CD4-positive, alpha-beta T cell treated with Interleukin-17A for 4 hours (primary cell): ENCODE measurements around the gene MPND.
A peak's percentile ranks its signal among the peaks of the same experiment; 100 is the strongest.

Source experiments
- DNase-seq: peaks from one replicate; pipeline ENCODE4 v3.0.0-alpha.2; 2020; ENCODE audit warnings: mixed read lengths

MPND gene

DNA sequence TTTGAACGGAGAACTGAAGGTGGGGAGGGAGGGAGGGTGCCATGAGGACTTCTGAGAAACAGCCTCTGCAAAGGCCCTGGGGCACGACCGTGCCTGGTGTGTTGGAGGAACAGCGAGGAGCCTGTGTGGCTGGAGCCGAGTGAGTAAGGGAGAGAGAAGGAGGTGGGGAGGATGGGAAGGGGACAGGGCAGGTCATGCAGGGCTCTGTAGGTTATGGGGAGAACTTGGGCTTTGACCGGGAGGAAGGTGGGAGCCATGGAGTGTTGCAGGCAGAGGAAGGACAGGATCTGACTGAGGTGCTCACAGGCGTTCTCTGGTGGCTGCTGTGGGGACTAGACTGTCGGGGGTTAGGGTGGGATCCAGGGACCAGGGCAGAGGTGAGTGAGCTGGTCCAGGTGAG lies 6.7 kb downstream of the MPND start:
- DNase-seq = no peak

DNA sequence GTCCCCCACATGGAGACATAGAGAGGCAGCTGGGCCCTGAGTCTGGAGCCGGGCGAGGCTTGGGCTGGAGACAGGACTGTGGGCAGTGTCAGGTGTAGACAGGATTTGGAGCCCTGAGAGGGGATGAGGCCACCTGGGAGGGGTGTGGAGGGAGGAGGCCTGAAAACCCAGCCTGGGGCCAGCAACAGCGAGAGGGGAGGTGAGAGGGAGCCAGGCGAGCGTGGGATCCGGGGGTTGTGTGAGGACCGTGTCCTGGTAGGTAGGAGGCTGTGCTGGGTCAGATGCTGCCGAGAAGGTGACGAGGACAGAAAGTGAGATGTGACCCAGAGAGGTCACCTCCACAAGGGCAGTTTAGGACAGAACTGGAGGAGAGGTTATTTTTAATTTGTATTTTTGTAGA lies 7.4 kb downstream of the MPND start:
- no peak for DNase-seq

DNA sequence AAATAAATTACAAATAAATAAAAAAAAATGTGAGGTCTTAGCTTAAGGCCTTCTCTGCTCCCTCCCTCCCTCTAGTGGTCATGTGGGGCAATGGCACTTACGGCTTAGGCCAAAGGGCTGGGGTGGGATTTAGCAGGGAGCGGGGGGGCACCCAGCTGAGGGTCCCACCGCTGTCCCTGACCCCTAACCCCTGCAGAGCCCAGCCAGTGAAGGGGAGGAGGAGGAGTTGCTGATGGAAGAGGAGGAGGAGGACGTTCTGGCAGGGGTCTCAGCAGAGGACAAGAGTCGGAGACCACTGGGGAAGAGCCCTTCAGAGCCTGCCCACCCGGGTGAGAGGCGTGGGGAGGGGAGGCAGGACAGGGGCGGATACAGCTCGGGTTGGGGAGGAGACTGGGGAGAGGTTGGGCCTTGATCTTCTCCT lies 9.3 kb downstream of the MPND start:
- DNase-seq = peak; percentile 69

DNA sequence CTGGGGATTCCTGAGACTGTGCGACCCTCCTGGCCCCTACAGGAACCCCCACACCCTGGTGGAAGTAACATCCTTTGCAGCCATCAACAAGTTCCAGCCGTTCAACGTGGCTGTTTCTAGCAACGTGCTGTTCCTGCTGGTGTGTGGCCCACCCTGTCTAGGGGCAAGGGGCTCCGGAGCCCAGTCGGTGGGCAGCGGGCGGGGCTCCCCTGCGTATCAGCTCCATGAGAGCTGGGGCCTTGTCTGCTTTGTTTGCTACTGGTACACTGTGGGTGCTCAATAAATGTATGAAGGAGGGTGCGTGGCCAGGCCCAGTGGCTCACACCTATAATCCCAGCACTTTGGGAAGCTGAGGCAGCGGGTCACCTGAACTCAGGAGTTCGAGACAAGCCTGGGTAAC lies 10.9 kb downstream of the MPND start:
- no peak for DNase-seq

DNA sequence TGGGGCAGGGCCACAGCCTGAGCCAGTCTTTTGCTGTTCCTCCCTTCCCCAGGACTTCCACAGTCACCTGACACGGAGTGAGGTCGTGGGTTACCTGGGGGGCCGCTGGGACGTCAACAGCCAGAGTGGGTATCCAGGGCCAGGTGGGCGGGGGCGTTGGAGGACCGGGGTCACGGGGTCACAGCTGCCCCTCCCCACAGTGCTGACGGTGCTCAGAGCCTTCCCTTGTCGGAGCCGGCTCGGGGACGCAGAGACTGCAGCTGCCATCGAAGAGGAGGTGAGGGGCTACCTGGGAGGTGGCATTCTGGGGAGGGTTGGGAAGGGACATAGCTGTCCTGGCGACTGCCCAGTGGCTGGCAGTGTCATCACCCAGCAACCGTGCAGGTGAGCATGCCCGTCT lies 11.5 kb downstream of the MPND start:
- DNase-seq = no peak

DNA sequence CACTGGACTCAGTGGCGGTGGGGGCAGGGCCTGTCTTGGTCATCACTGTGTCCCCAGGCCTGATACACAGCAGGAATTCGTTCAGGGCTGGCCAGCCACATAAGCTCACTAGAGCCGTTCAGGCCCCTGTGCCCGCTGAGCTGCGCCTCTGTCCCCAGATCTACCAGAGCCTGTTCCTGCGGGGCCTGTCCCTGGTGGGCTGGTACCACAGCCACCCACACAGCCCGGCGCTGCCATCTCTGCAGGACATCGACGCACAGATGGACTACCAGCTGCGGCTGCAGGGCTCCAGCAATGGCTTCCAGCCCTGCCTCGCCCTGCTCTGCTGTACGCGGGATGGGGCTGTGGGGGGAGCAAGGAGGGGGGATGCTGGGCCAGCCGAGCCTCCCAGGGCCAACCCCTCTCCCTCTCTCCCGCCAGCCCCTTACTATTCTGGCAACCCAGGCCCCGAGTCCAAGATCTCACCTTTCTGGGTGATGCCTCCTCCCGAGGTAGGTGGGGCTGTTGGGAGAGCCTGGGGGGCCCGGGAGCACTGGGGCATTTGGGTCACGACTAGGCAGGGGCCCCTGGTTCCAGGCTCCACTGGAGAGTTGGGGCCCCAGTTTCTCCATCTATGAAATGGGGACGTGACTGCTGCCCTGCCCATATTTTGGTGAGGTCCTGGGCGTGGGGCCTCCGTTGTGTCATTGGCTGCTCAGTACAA lies 13.9 kb downstream of the MPND start:
- DNase-seq = no peak

DNA sequence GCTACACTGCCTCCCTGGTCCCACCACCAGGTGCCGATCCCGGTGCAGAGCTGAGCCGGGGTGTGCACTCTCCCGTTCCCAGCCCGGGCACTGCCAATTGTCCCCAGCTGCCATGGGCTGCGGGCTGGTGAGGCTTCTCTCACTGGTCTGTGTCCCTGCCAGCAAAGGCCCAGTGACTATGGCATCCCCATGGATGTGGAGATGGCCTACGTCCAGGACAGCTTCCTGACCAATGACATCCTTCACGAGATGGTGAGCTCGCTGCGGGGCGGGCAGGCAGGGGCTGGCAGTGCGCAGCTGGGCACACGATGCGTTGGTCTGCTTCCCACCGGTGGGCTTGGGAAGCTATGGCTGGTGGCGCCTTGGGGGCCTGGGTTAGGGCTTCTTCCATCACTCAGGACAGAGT lies 14.6 kb downstream of the MPND start:
- DNase-seq = no peak

DNA sequence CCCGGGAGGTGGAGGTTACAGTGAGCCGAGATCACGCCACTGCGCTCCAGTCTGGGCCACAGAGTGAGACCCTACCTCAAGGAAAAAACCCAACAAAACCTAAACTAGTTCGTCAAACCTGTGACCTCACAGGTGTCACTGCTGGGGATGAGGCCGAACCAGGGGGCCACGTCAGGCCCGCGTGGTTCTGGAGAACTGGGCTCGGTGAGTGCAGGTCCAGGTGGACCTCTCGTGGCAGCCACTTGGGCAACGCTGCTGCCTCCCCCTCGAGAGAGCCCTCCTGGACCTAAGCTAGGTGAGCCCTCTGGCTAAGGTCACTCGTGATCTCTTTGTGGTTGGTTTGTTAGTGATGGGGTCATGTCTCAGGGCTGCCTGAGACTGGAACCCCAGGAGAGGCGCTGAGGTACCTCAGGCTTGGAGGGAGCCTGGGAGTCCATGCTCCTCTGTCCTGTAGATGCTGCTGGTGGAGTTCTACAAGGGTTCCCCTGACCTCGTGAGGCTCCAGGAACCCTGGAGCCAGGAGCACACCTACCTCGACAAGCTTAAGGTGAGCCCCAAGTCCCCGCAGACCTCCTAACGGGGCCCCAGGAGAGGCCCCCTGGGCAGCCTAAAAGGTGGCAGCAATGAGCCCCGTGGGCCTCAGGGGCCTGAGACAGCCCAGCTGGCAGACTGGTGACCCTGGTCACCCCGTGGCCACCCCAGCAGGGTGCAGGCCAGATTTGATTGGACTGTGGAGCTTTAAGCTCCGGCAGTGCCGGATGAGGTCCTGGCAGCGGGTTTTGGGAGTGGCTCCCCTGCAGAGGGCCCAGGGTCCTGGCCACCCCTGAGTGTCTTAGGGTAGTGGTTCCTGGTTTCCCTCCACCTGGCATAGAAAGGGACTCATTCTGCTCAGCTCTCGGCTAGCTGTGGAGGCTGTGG lies 15.6 kb downstream of the MPND start:
- no peak for DNase-seq

DNA sequence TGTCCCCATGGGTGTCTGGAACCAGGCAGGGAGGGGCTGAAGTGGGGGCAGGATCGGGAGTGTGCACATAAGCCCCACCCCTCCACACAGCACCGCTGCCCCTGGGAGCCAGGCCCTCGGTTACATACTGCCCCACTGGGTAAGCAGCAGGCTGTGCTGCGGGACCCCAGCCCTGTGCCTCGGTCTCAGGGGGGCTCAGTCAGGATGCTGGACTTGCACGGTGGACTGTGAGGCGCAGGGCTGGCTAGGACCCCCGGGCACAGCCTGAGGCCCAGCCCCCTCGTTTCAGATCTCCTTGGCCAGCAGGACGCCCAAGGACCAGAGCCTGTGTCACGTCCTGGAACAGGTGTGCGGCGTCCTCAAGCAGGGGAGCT lies 16.3 kb downstream of the MPND start:
- no peak for DNase-seq

DNA sequence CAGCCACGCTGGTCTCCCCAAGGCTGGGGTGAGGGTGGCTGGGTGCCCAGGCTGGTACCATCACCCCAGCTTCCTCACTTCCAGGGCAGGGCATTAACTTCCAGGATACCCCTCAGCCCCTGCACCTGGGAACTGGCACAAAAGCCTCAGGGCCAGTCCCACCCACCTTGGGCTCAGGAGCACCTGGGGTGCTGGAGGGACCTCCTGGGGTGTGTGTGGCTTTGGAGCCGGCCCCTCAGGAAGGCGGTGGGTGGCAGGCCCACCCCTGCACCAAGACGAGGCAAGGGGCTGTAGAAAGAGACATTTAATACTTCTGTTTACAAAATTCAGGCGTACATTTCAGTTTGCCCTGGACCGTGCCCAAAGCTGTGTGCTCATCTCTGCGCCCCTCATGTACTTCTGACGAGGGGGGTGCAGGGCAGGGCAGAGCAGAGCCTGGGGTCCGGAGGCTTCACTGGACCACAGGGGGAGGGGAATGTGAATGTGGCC lies 16.8 kb downstream of the MPND start:
- no peak for DNase-seq

DNA sequence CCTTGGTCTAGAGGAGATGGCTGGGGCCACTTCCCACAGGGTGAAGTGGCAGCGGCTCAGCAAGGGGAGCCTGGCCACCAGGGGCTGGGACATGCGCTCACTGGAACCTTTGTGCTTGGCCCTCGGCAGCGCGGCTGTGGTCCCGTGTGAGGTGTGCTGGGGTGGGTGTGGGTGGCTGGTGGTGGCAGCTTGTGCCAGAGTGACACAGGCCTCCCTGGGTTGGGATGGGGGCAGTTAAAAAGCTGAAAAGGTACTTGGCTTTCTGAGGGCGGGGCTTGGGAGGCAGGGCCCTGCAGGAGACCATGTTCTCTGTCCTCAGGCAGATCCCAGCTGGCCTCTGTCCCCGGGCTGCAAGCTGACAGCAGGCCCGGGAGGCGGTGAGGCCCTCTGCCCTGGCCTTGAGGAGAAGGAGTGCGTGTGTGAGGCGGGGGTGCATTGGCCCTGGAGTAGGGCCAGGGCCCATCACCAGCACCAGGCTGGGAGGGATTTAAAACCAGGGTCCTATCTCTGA lies 17.3 kb downstream of the MPND start:
- DNase-seq = no peak

DNA sequence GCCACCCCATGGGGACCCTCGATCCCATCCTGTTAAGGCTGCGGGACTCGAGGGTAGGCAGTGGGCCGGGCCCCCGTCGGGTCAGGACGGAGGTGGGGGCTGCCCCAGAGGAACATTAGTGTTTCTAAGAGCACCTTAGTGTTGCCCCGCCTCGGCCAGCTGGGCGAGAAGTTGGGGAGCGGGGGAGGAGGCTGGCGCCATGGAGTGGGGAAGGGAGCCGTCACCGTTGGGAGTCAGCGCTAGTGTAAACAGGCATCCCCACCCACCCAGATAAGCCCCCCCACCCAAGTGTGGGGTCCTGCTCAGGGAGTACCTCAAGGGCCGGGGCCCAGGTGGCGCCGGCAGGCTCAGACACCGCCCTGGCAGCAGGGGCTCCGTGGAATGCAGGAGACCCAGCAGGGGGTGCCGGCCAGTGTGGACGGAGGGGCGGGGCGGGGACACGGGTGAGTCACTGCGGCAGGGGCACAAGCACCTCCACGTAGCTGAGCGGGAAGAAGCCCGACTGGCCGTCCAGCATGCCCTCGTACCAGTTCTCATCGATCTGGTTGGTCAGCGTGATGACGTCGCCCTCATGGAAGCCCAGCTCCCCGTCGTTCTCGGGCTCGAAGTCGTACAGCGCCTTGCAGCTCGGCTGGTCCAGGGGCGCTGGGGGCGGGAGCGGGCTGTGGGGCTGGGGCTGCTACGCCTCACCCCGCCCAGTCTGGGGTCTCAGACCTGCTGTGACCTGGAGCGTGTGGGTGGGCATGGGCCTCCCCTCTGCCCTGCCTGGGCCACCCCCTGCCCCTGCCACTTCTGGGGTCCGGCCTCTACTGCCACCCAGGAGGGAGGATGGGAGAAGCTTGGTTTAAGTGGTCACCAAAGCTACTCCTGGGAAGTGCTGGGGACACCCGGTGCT lies 18.0 kb downstream of the MPND start:
- DNase-seq = no peak

DNA sequence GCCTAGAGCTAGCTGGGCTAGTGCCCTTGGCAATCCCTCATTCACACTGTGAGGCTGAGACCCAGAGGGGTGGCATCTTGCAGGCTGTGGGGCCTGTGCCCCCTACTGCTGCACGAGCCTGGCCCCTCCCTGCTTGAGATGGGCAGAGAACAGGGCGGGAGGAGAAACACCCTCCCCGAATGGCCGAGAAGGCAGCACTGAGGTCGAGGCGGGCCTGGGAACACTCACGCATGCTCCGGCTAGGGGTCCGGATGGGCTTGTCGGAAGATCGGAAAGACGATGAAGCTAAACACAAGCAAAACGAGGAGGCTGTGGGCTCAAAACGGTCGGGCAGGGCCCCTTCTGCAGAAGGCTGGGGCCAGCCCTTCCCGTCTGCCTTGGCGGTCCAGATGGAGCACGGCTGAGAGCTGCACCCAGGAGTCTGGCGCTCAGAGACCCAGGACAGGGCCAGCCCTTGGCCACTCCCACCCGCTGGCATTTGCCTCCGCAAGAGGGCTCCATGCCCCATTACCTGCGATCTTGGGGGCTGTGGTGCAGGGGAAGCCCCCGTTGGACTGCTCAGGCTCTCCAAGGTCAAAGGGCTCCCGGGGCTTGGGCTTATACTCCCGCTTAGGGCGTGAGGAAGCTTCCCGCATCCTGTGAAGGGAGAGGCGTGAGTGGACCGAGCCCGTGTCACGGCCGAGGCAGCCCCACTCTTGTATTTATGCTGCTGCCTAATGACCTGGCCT lies 18.9 kb downstream of the MPND start:
- no peak for DNase-seq

DNA sequence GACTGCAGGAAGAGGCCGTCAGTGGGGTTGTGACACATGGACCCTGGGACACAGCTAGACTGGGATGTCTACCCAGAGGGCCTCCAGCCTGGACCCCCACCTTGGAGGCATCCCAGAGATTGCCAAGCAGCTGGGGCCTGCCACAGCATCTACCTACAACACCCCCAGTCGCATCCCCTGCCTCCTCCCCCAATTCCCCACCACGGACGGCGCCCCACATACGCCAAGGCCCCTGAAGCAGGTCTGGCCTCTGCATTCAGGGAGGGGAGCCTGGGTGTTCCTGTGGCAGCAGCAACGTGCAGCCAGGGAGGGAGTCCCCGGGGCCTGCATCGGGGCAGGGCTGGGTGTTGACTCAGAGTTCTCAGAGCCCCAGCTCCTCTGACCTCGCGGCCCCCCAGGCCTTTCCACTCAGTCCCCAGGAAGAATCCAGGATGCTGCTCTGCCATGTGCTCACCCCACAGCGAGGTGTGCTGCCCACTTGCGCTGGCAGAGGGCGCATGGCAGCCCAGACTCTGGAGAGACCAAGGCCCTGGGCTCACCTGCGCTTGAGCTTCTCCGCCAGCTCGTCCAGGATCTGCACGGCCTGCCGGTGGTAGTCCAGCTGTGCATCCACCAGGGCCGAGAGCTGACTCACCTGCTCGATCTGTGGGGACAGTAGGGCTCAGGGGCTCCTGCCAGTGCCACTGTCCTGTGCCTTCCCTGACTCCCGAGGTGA lies 19.6 kb downstream of the MPND start:
- DNase-seq = no peak

DNA sequence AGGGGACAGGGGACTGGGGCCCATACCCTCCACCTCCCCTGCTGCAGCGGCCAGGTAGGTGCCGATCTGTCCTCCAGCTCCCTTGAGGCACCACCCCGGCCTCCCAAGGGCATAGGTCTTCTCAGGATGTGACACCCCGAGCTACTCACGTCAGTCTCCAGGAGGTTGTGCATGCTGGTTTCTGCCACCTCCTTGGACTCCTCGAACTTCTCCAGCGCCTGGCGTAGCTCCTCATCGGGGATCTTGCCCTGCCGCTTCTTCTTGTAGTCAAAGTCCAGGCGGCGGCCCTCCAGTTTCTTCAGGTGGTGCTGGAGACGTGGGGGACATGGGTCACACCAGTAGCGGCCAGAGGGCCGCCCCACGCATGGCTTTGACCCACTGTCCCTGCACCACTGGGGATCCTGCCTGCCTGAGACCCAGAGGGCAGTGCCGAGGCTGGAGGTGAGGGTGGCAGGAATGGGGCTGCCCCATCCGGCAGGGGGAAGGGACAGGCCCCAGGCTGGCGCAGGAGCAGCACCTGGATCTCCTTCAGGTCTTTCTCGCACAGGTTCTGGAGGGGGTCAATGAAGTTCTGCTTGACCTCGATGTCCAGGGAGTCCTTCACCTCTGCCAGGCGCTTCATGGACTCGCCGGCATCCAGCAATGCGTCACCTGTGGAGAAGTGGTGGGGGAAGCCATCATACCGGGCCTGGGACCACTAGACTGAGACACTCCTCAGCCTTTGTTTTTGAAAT lies 20.4 kb downstream of the MPND start:
- DNase-seq = no peak

DNA sequence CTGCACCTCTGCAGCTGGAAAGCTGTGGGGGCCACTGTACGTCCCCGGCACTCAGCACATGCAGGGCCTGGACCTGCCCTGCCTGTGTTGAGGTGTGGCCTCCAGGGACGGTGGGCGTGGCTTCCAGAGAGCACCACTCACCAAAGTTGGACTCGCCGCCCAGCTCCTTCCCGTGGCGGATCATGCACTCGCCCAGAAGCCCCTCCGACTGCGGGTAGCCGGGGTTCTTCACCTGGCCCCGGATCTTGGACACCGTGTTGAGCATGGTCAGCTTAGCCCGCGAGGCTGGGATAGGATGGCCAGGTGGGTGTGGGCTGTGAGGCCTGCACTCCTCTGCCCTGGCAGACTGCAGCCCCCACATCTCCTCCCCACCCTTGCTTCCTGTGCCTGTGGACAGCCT lies 22.0 kb downstream of the MPND start:
- DNase-seq = no peak

DNA sequence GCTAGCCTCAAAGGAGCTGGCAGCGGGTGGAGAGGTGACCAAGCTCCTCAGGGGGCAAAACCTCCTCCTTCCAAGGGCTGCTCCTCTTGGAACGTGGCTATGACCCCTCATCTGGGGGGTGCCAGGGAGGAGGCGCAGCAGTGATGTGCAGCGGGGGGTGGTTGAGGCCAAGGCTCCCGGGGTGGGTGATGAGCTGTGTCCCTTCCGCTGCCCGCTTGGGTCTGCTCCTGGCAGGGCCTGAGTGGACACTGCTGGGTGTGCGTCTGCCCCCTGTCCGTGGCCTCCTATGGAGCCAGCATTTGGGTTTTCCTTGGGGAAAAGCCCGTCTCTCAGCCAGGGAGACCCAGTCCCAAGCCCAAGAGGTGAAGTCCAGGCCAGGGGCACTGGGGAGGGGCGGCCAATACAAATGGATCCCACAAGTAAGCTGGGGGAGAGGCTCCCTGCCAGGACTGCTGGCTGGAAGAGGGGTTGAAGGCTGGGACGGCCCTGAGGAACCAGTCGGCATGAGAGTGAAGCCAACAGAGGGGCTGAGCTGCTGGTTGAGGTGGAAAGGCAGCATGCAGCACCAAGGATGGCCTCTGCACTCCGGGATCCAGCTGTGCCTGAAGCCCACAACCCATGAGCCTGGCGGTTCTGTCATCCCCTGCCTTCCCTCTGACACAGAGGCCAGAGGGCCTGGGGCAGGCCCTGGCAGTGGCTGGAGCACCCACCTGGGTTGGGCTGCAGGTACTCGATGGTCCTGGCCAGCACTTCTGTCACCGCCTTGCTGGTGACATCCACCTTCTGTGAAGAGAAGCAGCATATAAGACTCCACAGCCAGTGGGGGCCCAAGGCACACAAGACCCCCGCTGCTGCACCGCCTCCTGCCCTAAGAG lies 22.7 kb downstream of the MPND start:
- DNase-seq = no peak

DNA sequence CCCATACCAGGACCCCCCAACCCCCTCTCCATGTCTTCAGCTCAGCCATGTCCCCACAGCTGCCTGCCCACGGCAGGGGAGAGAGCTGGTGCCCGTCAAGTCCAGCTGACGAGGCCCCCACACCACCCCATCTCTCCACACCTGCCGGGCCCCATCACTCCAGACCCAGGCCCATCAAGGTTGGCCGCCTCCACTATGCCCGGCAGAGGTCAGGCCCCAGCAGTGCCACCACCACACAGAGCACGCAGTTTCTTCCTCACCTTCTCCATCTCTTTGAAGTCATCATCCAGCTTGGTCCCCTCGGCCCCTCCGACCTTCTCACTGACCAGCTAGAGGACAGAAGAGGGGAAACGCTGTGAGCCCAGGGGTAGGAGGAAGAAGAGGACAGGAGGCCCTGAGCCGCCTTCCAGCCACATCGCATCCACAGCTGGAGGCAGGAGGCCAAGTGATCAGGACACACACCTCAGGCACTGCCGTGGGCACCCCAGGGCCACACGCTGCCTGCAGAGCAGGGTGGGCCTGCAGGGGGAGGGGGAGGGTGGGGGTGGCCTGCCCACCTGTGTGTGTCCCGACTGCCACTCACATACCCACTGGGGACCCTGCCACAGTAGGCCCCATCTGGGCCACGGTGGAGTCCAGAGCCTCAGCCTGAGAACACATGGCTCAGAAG lies 23.4 kb downstream of the MPND start:
- DNase-seq = no peak

DNA sequence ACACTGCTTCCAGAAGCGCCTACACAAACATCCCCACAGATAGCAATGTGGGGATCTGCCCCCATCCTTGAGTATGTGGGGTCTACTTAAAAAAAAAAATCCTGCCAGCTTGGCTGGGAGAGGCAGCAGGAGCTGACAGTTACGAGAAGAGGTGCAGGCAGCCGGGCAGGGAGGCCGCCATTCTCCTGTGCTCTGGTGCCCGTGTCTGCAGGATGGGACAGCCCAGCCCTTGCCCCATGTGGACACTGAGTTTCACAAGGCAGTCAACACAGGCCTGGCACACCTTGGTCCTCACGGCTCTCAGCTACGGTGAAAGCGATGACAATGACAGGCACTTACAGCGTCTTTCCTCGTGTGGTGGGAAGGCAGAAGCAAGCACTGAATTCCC lies 24.0 kb downstream of the MPND start:
- DNase-seq = no peak
